HEK293 (cell line): ENCODE results near the gene SLC5A12.

ENCODE experiments used
- CTCF ChIA-PET: fragments of 350-600 bp; formaldehyde crosslinking; extraction: SDS; loops from one replicate; lab custom pipeline; 2021; ENCODE audit warnings: antibody characterized with exemption; lab: Yijun Ruan, JAX
- POLR2A ChIA-PET: fragments of 300-600 bp; formaldehyde crosslinking; extraction: SDS; loops from one replicate; lab custom pipeline; 2020; ENCODE audit warnings: antibody characterized with exemption, inconsistent platforms; lab: Yijun Ruan, JAX
- H3K27ac ChIP-seq: fragments of 200-500 bp; sonication (Bioruptor generic); 2 replicates; pipeline ENCODE4 v1.5.1; 2014; ENCODE audit warnings: low read depth, low read length, control low read depth, inconsistent platforms; ENCODE audit errors: extremely low read depth
- H3K36me3 ChIP-seq, 2 experiments: fragments of 200-500 bp in 1 of 2; sonication (Bioruptor generic) in 1 of 2; 1 replicate in 1 of 2; 2 replicates in 1 of 2; pipeline ENCODE4 v1.5.1; 2014 to 2017; ENCODE audit warnings: inconsistent platforms in 2 of 2, low read length in 2 of 2; ENCODE audit not compliant: control insufficient read depth in 2 of 2, insufficient read depth in 1 of 2
- H3K4me1 ChIP-seq: fragments of 200-500 bp; sonication (Bioruptor generic); 2 replicates; pipeline ENCODE4 v1.5.1; 2014; ENCODE audit warnings: mild to moderate bottlenecking, low read length, inconsistent platforms; ENCODE audit not compliant: control insufficient read depth, insufficient read depth
- H3K4me3 ChIP-seq: 2 replicates; pipeline ENCODE4 v1.5.1; 2011; ENCODE audit warnings: low read depth, mild to moderate bottlenecking, control low read depth, low read length, moderate library complexity
- H3K9me3 ChIP-seq: fragments of 200-500 bp; sonication (Bioruptor generic); 2 replicates; pipeline ENCODE4 v1.5.1; 2014; ENCODE audit warnings: low read depth, low read length, inconsistent platforms; ENCODE audit not compliant: control insufficient read depth, insufficient read depth
- ELK4 ChIP-seq: IDR thresholded peaks from 2 replicates; pipeline ENCODE4 v1.6.1; 2011; ENCODE audit warnings: mild to moderate bottlenecking, low read depth, low read length, borderline replicate concordance
- MZF1 ChIP-seq: fragments of 450-650 bp; formaldehyde crosslinking; IDR thresholded peaks from 2 replicates; pipeline ENCODE4 v1.5.1; 2017; ENCODE audit warnings: missing biosample characterization, missing genetic modification characterization, borderline replicate concordance
- PRDM6 ChIP-seq: fragments of 450-650 bp; formaldehyde crosslinking; IDR thresholded peaks from 2 replicates; pipeline ENCODE4 v1.5.1; 2017; ENCODE audit warnings: missing biosample characterization, missing genetic modification characterization
- RBAK ChIP-seq: fragments of 450-650 bp; formaldehyde crosslinking; IDR thresholded peaks from 2 replicates; pipeline ENCODE4 v1.5.1; 2016; ENCODE audit warnings: missing biosample characterization, missing genetic modification characterization
- YY1 ChIP-seq: fragments of 450-650 bp; formaldehyde crosslinking; IDR thresholded peaks from 2 replicates; pipeline ENCODE4 v1.5.1; 2018; ENCODE audit warnings: missing biosample characterization, missing genetic modification characterization
- ZBTB10 ChIP-seq: fragments of 450-650 bp; formaldehyde crosslinking; IDR thresholded peaks from 2 replicates; pipeline ENCODE4 v1.5.1; 2016; ENCODE audit warnings: missing biosample characterization, missing genetic modification characterization
- ZNF121 ChIP-seq: fragments of 450-650 bp; formaldehyde crosslinking; IDR thresholded peaks from 2 replicates; pipeline ENCODE4 v1.5.1; 2016; ENCODE audit warnings: missing biosample characterization, missing genetic modification characterization
- ZNF146 ChIP-seq: fragments of 450-650 bp; formaldehyde crosslinking; IDR thresholded peaks from 2 replicates; pipeline ENCODE4 v1.5.1; 2016; ENCODE audit warnings: missing biosample characterization, missing genetic modification characterization
- ZNF221 ChIP-seq: fragments of 450-650 bp; formaldehyde crosslinking; IDR thresholded peaks from 2 replicates; pipeline ENCODE4 v1.5.1; 2017; ENCODE audit warnings: missing biosample characterization, missing genetic modification characterization, borderline replicate concordance
- ZNF223 ChIP-seq: fragments of 450-650 bp; formaldehyde crosslinking; IDR thresholded peaks from 2 replicates; pipeline ENCODE4 v1.5.1; 2016; ENCODE audit warnings: missing biosample characterization, missing genetic modification characterization
- ZNF311 ChIP-seq: fragments of 450-650 bp; formaldehyde crosslinking; IDR thresholded peaks from 2 replicates; pipeline ENCODE4 v1.5.1; 2017; ENCODE audit warnings: missing biosample characterization, missing genetic modification characterization, borderline replicate concordance
- ZNF521 ChIP-seq: fragments of 450-650 bp; formaldehyde crosslinking; IDR thresholded peaks from 2 replicates; pipeline ENCODE4 v1.5.1; 2017; ENCODE audit warnings: missing biosample characterization, mild to moderate bottlenecking, missing genetic modification characterization
- ZNF529 ChIP-seq: fragments of 450-650 bp; formaldehyde crosslinking; IDR thresholded peaks from 2 replicates; pipeline ENCODE4 v1.5.1; 2017; ENCODE audit warnings: missing genetic modification characterization, missing biosample characterization; ENCODE audit not compliant: insufficient replicate concordance
- ZNF558 ChIP-seq: fragments of 450-650 bp; formaldehyde crosslinking; IDR thresholded peaks from 2 replicates; pipeline ENCODE4 v1.5.1; 2016; ENCODE audit warnings: missing biosample characterization, missing genetic modification characterization
- ZNF639 ChIP-seq: fragments of 450-650 bp; formaldehyde crosslinking; IDR thresholded peaks from 2 replicates; pipeline ENCODE4 v1.5.1; 2016; ENCODE audit warnings: missing biosample characterization, missing genetic modification characterization
- ZNF664 ChIP-seq: fragments of 450-650 bp; formaldehyde crosslinking; IDR thresholded peaks from 2 replicates; pipeline ENCODE4 v1.5.1; 2016; ENCODE audit warnings: missing biosample characterization, missing genetic modification characterization
- TF ChIP-seq, protein P1 (sequence below): fragments of 450-650 bp; formaldehyde crosslinking; IDR thresholded peaks from 2 replicates; pipeline ENCODE4 v1.5.1; 2016; ENCODE audit warnings: missing biosample characterization, missing genetic modification characterization, borderline replicate concordance
- TF ChIP-seq, protein P2 (sequence below): fragments of 450-650 bp; formaldehyde crosslinking; IDR thresholded peaks from 2 replicates; pipeline ENCODE4 v1.5.1; 2016; ENCODE audit warnings: missing biosample characterization, missing genetic modification characterization, low read depth

The SLC5A12 gene

GRCh38 chr11:26703411-26704191 is 18.3 kb downstream of the SLC5A12 start (continued):
- TF ChIP-seq, protein P1, sequence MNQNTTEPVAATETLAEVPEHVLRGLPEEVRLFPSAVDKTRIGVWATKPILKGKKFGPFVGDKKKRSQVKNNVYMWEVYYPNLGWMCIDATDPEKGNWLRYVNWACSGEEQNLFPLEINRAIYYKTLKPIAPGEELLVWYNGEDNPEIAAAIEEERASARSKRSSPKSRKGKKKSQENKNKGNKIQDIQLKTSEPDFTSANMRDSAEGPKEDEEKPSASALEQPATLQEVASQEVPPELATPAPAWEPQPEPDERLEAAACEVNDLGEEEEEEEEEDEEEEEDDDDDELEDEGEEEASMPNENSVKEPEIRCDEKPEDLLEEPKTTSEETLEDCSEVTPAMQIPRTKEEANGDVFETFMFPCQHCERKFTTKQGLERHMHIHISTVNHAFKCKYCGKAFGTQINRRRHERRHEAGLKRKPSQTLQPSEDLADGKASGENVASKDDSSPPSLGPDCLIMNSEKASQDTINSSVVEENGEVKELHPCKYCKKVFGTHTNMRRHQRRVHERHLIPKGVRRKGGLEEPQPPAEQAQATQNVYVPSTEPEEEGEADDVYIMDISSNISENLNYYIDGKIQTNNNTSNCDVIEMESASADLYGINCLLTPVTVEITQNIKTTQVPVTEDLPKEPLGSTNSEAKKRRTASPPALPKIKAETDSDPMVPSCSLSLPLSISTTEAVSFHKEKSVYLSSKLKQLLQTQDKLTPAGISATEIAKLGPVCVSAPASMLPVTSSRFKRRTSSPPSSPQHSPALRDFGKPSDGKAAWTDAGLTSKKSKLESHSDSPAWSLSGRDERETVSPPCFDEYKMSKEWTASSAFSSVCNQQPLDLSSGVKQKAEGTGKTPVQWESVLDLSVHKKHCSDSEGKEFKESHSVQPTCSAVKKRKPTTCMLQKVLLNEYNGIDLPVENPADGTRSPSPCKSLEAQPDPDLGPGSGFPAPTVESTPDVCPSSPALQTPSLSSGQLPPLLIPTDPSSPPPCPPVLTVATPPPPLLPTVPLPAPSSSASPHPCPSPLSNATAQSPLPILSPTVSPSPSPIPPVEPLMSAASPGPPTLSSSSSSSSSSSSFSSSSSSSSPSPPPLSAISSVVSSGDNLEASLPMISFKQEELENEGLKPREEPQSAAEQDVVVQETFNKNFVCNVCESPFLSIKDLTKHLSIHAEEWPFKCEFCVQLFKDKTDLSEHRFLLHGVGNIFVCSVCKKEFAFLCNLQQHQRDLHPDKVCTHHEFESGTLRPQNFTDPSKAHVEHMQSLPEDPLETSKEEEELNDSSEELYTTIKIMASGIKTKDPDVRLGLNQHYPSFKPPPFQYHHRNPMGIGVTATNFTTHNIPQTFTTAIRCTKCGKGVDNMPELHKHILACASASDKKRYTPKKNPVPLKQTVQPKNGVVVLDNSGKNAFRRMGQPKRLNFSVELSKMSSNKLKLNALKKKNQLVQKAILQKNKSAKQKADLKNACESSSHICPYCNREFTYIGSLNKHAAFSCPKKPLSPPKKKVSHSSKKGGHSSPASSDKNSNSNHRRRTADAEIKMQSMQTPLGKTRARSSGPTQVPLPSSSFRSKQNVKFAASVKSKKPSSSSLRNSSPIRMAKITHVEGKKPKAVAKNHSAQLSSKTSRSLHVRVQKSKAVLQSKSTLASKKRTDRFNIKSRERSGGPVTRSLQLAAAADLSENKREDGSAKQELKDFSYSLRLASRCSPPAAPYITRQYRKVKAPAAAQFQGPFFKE (tag by site-specific recombination): no peak
- TF ChIP-seq ZNF223 (tag by site-specific recombination): no peak
- TF ChIP-seq ZNF558 (tag by site-specific recombination): no peak
- no peak for TF ChIP-seq ZNF146 (tag by site-specific recombination)
- no peak for TF ChIP-seq ZBTB10 (tag by site-specific recombination)
- TF ChIP-seq ZNF639 (tag by site-specific recombination): no peak

- Histone ChIP-seq H3K4me3 (no peak overlapping the region), H3K9me3 (no peaks in the 10 kb centered on the region), H3K4me1 (no peaks in the 10 kb centered on the region), H3K36me3 (no peaks in the 10 kb centered on the region), H3K27ac (no peak overlapping the region)
- POLR2A ChIA-PET: no interaction called here
- TF ChIP-seq MZF1 (tag by site-specific recombination): no peak
- TF ChIP-seq RBAK (tag by site-specific recombination): no peak
- TF ChIP-seq ZNF529: no peak
- TF ChIP-seq, protein P2, sequence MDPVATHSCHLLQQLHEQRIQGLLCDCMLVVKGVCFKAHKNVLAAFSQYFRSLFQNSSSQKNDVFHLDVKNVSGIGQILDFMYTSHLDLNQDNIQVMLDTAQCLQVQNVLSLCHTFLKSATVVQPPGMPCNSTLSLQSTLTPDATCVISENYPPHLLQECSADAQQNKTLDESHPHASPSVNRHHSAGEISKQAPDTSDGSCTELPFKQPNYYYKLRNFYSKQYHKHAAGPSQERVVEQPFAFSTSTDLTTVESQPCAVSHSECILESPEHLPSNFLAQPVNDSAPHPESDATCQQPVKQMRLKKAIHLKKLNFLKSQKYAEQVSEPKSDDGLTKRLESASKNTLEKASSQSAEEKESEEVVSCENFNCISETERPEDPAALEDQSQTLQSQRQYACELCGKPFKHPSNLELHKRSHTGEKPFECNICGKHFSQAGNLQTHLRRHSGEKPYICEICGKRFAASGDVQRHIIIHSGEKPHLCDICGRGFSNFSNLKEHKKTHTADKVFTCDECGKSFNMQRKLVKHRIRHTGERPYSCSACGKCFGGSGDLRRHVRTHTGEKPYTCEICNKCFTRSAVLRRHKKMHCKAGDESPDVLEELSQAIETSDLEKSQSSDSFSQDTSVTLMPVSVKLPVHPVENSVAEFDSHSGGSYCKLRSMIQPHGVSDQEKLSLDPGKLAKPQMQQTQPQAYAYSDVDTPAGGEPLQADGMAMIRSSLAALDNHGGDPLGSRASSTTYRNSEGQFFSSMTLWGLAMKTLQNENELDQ (tag by site-specific recombination): no peak
- no peak for TF ChIP-seq ZNF311
- TF ChIP-seq ELK4: no peak
- TF ChIP-seq ZNF121 (tag by site-specific recombination): no peak
- no peak for TF ChIP-seq ZNF221 (tag by site-specific recombination)
- no peak for TF ChIP-seq YY1 (tag by site-specific recombination)
- no peak for TF ChIP-seq PRDM6 (tag by site-specific recombination)
- no peak for TF ChIP-seq ZNF521
- TF ChIP-seq ZNF664: no peak
- CTCF ChIA-PET: no interaction called here
Measured at GRCh38 chr11:26702406-26702805, 19.5 kb downstream of the SLC5A12 start.
